AG04449 (cell line): ENCODE measurements around the gene TLR2.

ENCODE experiments used
- CTCF ChIA-PET: fragments of 350-600 bp; formaldehyde crosslinking; extraction: SDS; loops from one replicate; lab custom pipeline; 2021; ENCODE audit warnings: antibody characterized with exemption; lab: Yijun Ruan, JAX
- POLR2A ChIA-PET: fragments of 400-600, 350-600 bp; formaldehyde crosslinking; extraction: SDS; loops from one replicate; lab custom pipeline; 2020; ENCODE audit warnings: antibody characterized with exemption, inconsistent platforms; lab: Yijun Ruan, JAX
- DNase-seq: peaks from one replicate; pipeline ENCODE4 v3.0.0-alpha.2; 2010; ENCODE audit warnings: low read depth, low spot score
- H3K4me3 ChIP-seq: 2 replicates; pipeline ENCODE4 v1.5.1; 2011; ENCODE audit warnings: low read depth, mild to moderate bottlenecking, control low read depth, low read length
- TF ChIP-seq, protein P1 (sequence below): IDR thresholded peaks from one replicate; pipeline ENCODE4 v1.5.1; 2011; ENCODE audit warnings: mild to moderate bottlenecking, moderate library complexity, low read length, control low read depth, inconsistent platforms; ENCODE audit not compliant: insufficient read depth; ENCODE audit errors: missing control alignments

The TLR2 gene

GRCh38 chr4:153704522-153704921 lies 20.4 kb downstream of the TLR2 start:
- CTCF ChIA-PET, result no interaction called here
- POLR2A ChIA-PET, result no interaction called here
- no peak overlapping the region for H3K4me3 ChIP-seq
- TF ChIP-seq, protein P1, sequence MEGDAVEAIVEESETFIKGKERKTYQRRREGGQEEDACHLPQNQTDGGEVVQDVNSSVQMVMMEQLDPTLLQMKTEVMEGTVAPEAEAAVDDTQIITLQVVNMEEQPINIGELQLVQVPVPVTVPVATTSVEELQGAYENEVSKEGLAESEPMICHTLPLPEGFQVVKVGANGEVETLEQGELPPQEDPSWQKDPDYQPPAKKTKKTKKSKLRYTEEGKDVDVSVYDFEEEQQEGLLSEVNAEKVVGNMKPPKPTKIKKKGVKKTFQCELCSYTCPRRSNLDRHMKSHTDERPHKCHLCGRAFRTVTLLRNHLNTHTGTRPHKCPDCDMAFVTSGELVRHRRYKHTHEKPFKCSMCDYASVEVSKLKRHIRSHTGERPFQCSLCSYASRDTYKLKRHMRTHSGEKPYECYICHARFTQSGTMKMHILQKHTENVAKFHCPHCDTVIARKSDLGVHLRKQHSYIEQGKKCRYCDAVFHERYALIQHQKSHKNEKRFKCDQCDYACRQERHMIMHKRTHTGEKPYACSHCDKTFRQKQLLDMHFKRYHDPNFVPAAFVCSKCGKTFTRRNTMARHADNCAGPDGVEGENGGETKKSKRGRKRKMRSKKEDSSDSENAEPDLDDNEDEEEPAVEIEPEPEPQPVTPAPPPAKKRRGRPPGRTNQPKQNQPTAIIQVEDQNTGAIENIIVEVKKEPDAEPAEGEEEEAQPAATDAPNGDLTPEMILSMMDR, result no peak
- DNase-seq, result no peak

DNA sequence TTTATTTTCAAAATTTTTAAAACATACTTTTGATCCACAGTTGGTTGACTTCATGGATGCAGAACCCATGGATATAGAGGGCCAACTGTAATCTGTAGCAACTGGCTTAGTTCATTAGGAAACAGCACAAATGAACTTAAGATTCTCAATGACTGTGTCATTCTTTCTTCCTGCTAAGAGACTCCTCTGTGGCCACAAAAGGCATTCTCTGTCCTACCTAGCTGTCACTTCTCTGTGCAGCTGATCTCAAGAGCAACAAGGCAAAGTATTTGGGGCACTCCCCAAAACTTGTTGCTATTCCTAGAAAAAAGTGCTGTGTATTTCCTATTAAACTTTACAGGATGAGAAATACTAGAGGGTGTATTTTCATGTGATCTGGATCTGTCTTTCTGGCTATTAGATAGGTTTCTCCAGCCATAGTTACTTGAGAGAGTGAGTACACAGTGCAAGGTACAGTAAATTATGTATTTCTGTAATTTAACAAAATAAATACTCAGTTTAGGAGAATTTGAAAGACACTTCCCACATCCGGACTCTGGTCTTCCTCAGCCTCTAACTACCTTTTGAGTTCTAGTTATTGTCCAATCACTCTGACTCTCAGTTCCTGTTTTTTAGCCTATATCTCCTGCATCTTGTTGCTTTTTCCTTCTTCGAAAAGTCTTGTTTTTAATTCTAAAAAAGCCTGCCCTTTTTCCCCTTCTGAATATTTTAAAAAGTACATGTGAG lies 21.8 kb downstream of the TLR2 start:
- POLR2A ChIA-PET, result no interaction called here
- CTCF ChIA-PET, result no interaction called here
- no peak for DNase-seq
- H3K4me3 ChIP-seq, result no peak overlapping the region
- TF ChIP-seq, protein P1, result no peak

DNA sequence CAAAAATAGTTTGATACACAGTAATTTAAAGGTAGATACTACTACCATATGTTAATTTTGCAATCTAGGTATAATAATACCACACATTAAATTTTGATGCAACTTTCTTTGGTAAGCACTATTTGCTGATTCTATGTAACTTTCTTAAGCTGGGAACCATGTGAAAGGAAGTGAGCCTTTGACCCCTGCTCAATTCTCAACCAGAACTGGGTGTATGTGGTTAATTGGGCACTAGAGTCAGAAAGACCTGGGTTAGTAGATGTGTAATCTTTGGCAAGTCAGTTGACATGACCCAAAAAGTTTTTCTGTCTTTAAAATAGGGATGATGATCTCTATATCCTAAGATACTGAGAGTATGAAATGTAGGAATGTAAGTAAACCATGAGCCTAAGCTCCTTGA lies 22.4 kb downstream of the TLR2 start:
- CTCF ChIA-PET, result no interaction called here
- TF ChIP-seq, protein P1, result no peak
- DNase-seq, result no peak
- POLR2A ChIA-PET, result no interaction called here
- no peak overlapping the region for H3K4me3 ChIP-seq

- TF ChIP-seq, protein P1, result no peak
- POLR2A ChIA-PET, result no interaction called here
- no peak for DNase-seq
- CTCF ChIA-PET, result no interaction called here
- no peak overlapping the region for H3K4me3 ChIP-seq
Measured at GRCh38 chr4:153710681-153711080, 26.6 kb downstream of the TLR2 start.

DNA sequence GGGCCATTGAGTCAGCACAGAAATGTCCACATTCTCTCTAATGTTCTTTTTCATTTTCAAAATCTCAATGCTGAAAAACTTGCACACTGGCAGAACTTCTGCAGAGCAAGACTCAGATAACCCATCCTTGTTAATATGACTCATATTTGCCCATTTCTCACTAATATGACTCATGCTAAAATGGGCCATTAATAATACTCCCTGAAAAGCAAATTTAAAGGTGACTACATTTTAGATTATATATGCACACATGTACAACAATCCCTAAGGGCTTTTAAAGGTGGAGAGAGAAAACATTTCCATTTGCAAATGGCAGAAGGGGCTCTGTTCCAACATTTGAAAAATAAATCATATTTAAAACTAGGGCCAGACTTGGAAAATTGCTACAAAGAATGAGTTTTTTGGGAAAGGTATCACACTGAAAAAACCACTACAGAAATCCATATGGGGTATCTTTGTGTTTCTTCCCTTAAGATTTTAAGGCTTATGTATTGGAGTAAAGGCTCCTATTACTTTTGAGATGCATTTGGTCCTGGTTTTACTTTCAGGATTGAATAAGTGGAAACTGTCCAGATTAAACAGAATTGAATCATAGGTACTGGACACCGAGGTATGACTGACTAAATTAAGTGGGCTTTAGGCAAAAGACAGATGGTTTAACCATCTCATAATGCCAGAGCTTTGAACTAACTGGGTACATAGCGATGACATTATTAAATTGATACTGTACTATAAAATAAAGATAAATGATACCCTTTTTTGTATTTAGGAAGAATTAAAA lies 30.0 kb downstream of the TLR2 start:
- CTCF ChIA-PET, result no interaction called here
- TF ChIP-seq, protein P1, result no peak
- POLR2A ChIA-PET, result no interaction called here
- no peak for DNase-seq
- no peak overlapping the region for H3K4me3 ChIP-seq

DNA sequence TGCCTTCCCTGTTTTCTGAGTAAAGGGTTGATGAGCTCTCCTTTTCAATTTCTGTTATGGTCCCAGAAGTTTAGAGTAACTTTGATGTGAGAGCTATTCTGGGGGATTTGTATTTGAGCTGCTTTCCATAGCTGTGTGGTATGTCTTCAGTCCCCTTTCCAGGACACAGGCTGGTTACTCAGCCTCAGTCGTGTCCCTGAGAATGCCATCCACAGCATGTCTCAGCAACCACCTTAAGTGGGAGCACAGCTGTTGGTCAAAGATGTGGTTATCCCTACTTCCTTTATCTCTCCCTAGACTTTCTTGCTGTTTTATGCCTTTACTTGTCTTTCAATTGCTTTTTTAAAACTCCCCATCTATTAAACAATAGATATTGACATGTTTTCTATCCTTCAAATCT lies 38.0 kb downstream of the TLR2 start:
- no peak for DNase-seq
- POLR2A ChIA-PET, result no interaction called here
- CTCF ChIA-PET, result no interaction called here
- TF ChIP-seq, protein P1, result no peak
- no peak overlapping the region for H3K4me3 ChIP-seq
